ENCODE measurements around the gene PSENEN. TPM values are rescaled to one million over a fixed set of nuclear protein-coding genes. Genes with fewer than 3 reads are reported as not detected.
"Not testable (repeated sequence)": the region's sequence is repeated elsewhere in the genome, so short reads cannot be mapped to it uniquely, and the experiment has no call there.

Gene PSENEN
- total RNA-seq, 3 donors from 2014 or later = 37.4 to 54.1 (median 54.0) TPM

- Histone ChIP-seq H3K27me3 (no peaks in the 10 kb centered on the region), H3K4me1 (peaks cover 9 to 11% of the 10 kb centered on the region in 2 donors), H3K27ac (no peak overlapping the region), H3K9me3 (no peaks in the 10 kb centered on the region), H3K36me3 (peaks cover 14% of the 10 kb centered on the region), H3K4me3 (no peak overlapping the region)
- no peak for TF ChIP-seq POLR2AphosphoS5 (IDR thresholded peaks at IDR 0.05)
- no peak for TF ChIP-seq POLR2A (IDR thresholded peaks at IDR 0.05)
- no peak for TF ChIP-seq CTCF (IDR thresholded peaks at IDR 0.05)
- no peak for DNase-seq (ENCODE audit: low spot score in 2 of 2)
- intact Hi-C loops (cut with DNase I; ENCODE audit: low total_unique reads) = no loop called here
Observed at GRCh38 chr19:35722461-35722860, 23.0 kb upstream of the PSENEN start.

DNA sequence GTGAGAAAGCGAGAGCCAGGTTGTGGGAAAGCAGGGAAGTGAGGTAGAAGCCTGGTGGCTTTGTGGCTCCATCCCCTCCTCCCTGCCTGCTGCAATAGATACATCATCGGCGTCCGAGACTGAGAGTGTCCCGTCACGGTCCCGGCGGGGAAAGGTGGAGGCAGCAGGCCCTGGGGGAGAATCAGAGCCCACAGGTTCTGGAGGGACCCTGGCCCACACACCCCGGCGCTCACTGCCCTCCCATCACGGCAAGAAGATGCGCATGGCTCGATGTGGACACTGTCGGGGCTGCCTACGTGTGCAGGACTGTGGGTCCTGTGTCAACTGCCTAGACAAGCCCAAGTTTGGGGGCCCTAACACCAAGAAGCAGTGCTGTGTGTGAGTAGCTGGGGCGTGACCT, 22.6 kb upstream of the PSENEN start:
- intact Hi-C loops (cut with DNase I; ENCODE audit: low total_unique reads) = no loop called here
- peaks cover 9 to 11% of the 10 kb centered on the region in 2 donors for H3K4me1 ChIP-seq
- DNase-seq (ENCODE audit: low spot score in 2 of 2) = no peak
- no peaks in the 10 kb centered on the region for H3K9me3 ChIP-seq
- no peak overlapping the region for H3K27ac ChIP-seq
- no peak for TF ChIP-seq POLR2A (IDR thresholded peaks at IDR 0.05)
- TF ChIP-seq POLR2AphosphoS5 (IDR thresholded peaks at IDR 0.05) = no peak
- no peak for TF ChIP-seq CTCF (IDR thresholded peaks at IDR 0.05)
- H3K27me3 ChIP-seq = no peaks in the 10 kb centered on the region
- no peak overlapping the region for H3K4me3 ChIP-seq
- H3K36me3 ChIP-seq = peaks cover 19% of the 10 kb centered on the region

- TF ChIP-seq POLR2AphosphoS5 (IDR thresholded peaks at IDR 0.05) = no peak
- intact Hi-C loops (cut with DNase I; ENCODE audit: low total_unique reads) = no loop called here
Observed at GRCh38 chr19:35723671-35724070, 21.8 kb upstream of the PSENEN start.

GRCh38 chr19:35724132-35724531, 21.3 kb upstream of the PSENEN start:
- H3K36me3 ChIP-seq = peaks cover 22% of the 10 kb centered on the region
- DNase-seq (ENCODE audit: low spot score in 2 of 2); H3K27me3 ChIP-seq; H3K27ac ChIP-seq; H3K4me3 ChIP-seq; intact Hi-C loops (cut with DNase I; ENCODE audit: low total_unique reads); H3K9me3 ChIP-seq; H3K4me1 ChIP-seq: not testable (repeated sequence)

More at GRCh38 chr19:35723671-35724070, 21.8 kb upstream of the PSENEN start:
- DNase-seq (ENCODE audit: low spot score in 2 of 2) = no peak
- no peaks in the 10 kb centered on the region for H3K27me3 ChIP-seq
- no peak overlapping the region for H3K27ac ChIP-seq
- H3K4me3 ChIP-seq = no peak overlapping the region
- H3K4me1 ChIP-seq = peaks cover 8 to 10% of the 10 kb centered on the region in 2 donors
- no peaks in the 10 kb centered on the region for H3K9me3 ChIP-seq
- H3K36me3 ChIP-seq = peaks cover 22% of the 10 kb centered on the region

DNA sequence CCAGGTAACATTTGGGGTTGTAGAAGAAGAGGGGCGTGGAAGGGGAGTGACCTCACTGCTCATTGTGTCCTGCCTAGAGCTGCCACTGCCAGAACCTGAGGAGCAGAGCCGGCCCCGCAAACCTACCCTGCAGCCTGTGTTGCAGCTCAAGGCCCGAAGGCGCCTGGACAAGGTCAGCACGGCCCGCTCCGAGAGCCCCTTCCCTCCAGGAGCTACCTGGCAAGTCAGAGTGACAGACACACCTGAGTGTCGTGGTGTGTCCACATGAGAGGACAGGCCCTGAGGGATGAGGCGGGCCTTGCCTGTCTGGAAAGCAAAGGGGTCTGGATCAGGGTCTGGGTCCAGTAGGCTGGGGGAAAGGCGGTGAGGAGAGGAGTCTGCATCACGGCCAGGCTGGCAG, 20.9 kb upstream of the PSENEN start:
- no peak overlapping the region for H3K4me3 ChIP-seq
- intact Hi-C loops (cut with DNase I; ENCODE audit: low total_unique reads) = no loop called here
- TF ChIP-seq POLR2A (IDR thresholded peaks at IDR 0.05) (no peak), CTCF (IDR thresholded peaks at IDR 0.05) (no peak), POLR2AphosphoS5 (IDR thresholded peaks at IDR 0.05) (no peak)
- H3K36me3 ChIP-seq = peaks cover 22% of the 10 kb centered on the region
- H3K27ac ChIP-seq = no peak overlapping the region
- DNase-seq (ENCODE audit: low spot score in 2 of 2) = no peak
- H3K27me3 ChIP-seq = no peaks in the 10 kb centered on the region
- no peaks in the 10 kb centered on the region for H3K9me3 ChIP-seq
- H3K4me1 ChIP-seq = peaks cover 1% of the 10 kb centered on the region in 2 donors

DNA sequence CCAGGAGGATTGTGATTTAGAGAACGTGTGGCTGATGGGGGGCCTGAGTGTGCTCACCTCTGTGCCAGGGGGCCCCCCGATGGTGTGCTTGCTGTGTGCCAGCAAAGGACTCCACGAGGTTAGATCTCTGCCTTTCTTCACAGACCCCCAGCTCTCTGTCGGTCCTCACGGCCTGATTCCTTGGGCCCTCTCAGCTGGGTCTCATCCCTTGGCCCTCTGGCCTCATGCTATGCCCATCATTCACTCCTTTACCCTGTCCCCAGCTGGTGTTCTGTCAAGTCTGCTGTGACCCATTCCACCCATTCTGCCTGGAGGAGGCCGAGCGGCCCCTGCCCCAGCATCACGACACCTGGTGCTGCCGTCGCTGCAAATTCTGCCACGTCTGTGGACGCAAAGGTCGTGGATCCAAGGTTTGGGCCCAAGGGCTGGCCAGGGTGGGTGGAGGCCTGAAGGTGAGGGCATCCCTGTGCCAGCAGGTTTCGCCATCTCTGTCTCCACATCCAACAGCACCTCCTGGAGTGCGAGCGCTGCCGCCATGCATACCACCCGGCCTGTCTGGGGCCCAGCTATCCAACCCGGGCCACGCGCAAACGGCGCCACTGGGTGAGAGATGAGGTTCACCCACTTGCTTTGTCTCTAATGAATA, 20.1 kb upstream of the PSENEN start:
- no peak for DNase-seq (ENCODE audit: low spot score in 2 of 2)
- no peaks in the 10 kb centered on the region for H3K27me3 ChIP-seq
- H3K4me1 ChIP-seq = no peaks in the 10 kb centered on the region
- no peak for TF ChIP-seq POLR2A (IDR thresholded peaks at IDR 0.05)
- TF ChIP-seq CTCF (IDR thresholded peaks at IDR 0.05) = no peak
- TF ChIP-seq POLR2AphosphoS5 (IDR thresholded peaks at IDR 0.05) = no peak
- H3K4me3 ChIP-seq = no peak overlapping the region
- H3K36me3 ChIP-seq = peaks cover 22% of the 10 kb centered on the region
- H3K9me3 ChIP-seq = no peaks in the 10 kb centered on the region
- no peak overlapping the region for H3K27ac ChIP-seq
- intact Hi-C loops (cut with DNase I; ENCODE audit: low total_unique reads) = no loop called here
